ENCODE results near the gene GTF2I.
"Not testable (repeated sequence)": the region's sequence is repeated elsewhere in the genome, so short reads cannot be mapped to it uniquely, and the experiment has no call there.

GTF2I gene

GRCh38 chr7:74657692-74658177 lies at the start of gene GTF2I:
Gene GTF2I (plus strand): TSS chr7:74657718. CDS start chr7:74689129, 31,411 bp downstream.
- no peak for DNase-seq (ENCODE audit: low read depth)

- no peak for DNase-seq (ENCODE audit: low read depth)
Observed at GRCh38 chr7:74612015-74612829, 45.3 kb upstream of the GTF2I start.

- DNase-seq (ENCODE audit: low read depth), result no peak
Observed at GRCh38 chr7:74615933-74616780, 41.4 kb upstream of the GTF2I start.

- DNase-seq (ENCODE audit: low read depth), result no peak
Observed at GRCh38 chr7:74617180-74617744, 40.3 kb upstream of the GTF2I start.

- DNase-seq (ENCODE audit: low read depth), result no peak
Observed at GRCh38 chr7:74619235-74619860, 38.2 kb upstream of the GTF2I start.

DNA sequence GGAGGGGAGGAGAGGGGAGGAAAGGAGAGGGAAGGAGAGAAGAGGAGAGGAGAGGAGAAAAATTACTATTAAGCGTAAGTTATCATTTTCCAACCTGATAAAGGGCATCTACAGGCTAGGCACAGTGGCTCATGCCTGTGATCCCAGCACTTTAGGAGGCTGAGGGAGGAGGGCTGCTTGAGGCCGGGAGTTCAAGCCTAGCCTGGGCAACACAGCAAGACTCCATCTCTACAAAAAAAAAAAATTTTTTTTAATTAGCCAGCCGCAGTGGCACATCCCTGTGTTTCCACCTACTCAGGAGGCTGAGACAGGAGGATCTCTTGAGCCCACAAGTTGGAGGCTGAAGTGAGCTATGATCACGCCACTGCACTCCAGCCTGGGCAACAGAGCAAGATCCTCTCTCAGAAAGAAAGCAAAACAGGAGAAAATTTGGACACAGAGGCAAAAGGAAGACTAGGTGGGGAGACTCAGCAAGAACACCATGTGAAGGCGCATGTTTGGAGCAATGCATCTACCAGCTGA lies 35.2 kb upstream of the GTF2I start:
- DNase-seq (ENCODE audit: low read depth), result no peak

- DNase-seq (ENCODE audit: low read depth), result no peak
Observed at GRCh38 chr7:74623135-74623534, 34.4 kb upstream of the GTF2I start.

DNA sequence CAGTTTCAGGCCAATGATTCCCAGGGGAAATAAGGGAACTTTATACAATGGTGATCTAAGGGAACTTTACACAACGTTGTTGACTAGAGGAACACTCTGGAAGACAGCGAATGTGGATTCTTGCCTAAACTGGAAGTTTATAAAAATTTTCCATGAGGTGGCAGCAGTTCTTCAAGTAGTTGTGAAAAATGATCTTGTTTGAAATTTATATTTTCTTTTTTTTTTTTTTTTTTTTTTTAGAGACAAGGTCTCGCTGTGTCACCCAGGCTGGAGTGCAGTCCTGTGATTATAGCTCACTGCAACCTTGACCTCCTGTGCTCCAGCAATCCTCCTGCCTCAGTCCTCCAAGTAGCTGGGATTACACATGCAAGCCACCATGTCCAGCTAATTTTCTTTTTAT lies 32.1 kb upstream of the GTF2I start:
- DNase-seq (ENCODE audit: low read depth), result no peak

DNA sequence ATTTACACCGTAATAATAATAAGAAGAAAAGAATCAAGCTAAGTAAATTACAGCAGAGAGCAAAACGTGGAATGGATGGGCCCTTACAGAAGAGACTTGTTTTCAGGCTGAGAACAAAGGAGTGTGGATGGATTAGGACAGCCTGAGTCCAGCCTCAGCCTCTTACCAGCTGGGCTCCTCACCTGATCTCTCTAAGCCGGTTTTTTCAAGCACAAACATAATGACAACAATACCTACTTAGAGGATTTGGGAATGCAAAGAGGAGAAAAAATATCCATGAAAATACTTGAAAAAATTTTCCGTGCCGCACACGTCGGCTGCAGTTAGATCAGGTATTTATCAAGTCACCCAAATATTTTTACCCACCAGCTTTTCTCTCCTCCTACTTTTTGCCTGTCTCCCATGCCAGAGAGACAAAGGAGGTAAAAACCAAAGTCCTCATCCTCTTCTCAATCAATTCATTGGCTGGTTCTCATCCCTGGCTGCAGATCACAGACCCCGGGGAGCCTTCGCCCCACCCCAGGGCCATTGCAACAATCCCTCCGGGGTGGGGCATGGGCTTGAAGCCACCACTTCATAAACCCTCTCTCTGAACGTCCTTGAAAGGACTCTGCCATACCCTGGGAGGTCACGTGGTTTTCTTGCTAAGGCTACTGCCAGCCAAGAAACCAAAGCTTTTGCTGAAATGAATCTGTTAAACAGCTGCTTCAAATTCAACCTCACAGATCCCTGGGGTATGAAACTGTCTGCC lies 29.7 kb upstream of the GTF2I start:
- no peak for DNase-seq (ENCODE audit: low read depth)

DNA sequence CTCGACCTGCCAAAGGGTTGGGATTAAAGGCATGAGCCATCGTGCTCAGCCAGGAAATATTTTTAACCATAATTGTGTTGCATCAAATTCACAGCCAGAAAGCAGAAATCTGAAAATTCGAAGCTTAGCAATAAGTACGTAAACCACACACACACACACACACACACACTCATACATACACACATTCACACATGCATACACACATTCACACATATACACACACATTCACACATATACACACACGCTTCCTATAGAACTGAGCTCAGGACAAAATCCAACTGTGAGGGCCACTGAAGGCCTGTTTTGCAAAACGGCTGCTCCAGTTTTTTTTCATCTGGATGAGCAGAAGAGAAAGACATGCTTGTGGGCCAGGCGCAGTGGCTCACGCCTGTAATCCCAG lies 25.0 kb upstream of the GTF2I start:
- DNase-seq (ENCODE audit: low read depth), result no peak

DNA sequence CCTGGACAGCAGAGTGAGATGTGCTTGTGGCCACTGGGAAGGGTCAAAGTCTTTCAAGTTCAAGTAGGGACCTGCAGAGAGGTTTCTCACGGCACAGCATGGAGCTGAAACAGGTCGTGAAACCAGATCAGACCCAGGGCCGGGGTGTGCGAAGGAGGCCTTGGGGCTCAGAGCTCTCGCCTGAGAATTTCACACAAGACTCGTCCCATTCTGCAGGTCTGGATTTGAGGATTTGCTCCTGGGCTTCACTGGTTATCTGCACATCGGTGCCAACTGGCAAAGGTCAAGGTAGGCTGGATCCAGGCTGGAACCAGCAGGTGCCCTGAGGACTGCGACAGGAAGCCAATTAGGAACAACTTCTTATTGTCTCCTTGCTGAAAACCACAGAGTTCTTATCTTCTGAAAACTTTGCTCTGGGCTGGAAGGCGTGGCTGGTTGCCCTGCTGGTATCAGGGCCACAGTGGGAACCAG lies 24.0 kb upstream of the GTF2I start:
- DNase-seq (ENCODE audit: low read depth), result no peak

GRCh38 chr7:74637745-74638144 lies 19.8 kb upstream of the GTF2I start:
- no peak for DNase-seq (ENCODE audit: low read depth)

DNA sequence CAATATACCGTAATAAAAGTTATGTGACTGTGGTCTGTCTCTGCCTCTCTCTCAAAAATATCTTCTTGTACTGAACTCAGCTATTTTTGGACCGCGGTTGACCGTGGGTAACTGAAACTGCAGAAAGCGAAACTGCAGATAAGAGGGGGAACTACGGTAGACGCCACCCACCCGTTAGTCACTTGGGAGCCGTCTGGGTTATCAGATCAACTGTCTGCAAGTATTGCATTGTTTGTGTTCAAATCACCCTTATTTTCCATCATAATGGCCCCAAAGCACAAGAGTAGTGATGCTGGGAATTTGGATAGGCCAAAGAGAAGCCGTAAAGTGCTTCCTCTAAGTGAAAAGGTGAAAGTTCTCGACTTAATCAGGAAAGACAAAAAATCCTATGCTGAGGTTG lies 7.5 kb upstream of the GTF2I start:
- DNase-seq (ENCODE audit: low read depth), result peak; percentile 80

- DNase-seq (ENCODE audit: low read depth), result not testable (repeated sequence)
Observed at GRCh38 chr7:74650493-74651132, 6.9 kb upstream of the GTF2I start.

GRCh38 chr7:74651133-74651504 lies 6.4 kb upstream of the GTF2I start:
- not testable (repeated sequence) for DNase-seq (ENCODE audit: low read depth)

DNA sequence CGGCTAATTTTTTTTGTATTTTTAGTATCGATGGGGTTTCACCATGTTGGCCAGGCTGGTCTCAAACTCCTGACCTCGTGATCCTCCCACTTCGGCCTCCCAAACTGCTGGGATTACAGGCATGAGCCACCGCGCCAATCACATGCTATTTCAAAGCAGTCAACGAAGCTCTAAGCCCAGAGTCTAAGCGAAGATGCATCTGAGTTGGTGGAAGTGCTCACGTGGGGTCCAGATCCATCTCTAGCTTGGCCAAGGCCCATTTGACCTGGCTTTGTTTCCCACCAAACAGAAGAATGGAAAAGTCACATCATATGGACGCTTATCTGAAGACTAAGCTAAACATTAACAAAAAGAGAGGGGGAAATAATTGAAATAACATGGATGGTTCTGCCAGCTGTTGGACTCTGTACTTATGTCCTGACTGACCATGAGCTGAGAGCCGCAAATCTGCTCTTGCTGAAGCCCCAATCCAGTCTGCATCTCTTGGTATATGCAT lies 3.8 kb upstream of the GTF2I start:
- no peak for DNase-seq (ENCODE audit: low read depth)

GRCh38 chr7:74654811-74655210 lies 2.7 kb upstream of the GTF2I start:
- no peak for DNase-seq (ENCODE audit: low read depth)

DNA sequence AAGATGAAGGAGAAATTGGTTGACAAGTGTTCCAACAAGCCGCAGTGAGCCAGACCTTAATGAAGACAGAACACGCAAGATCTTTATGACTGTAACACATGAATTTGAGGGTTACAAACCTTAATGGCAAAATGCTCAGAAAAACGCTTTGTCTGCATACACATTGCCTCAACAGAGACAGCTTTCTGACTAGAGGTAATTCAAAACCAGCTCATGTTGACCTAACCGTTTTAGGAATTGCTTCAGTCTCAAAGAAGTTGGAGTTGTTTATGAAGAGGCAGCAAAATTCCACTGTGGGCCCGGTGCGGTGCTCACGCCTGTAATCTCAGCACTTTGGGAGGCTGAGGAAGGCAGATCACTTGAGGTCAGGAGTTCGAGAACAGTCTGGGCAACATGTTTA lies 2.2 kb upstream of the GTF2I start:
- no peak for DNase-seq (ENCODE audit: low read depth)

GRCh38 chr7:74655768-74656440 lies 1.6 kb upstream of the GTF2I start:
- no peak for DNase-seq (ENCODE audit: low read depth)

- DNase-seq (ENCODE audit: low read depth), result peak; percentile 54
Observed at GRCh38 chr7:74656441-74656836, 1.1 kb upstream of the GTF2I start.

Data from activated T-cell treated with anti-CD3 and anti-CD28 coated beads for 24 hours (primary cell).